Tibial nerve (tissue), 3 donors: ENCODE results near the gene BCL7A.

Experiments used
- POLR2A ChIP-seq, 2 donors: fragments of 450-650 bp; IDR thresholded peaks; one replicate each; pipeline ENCODE4 v1.6.1; 2017; ENCODE audit warnings: antibody characterized with exemption in 2 of 2, mild to moderate bottlenecking in 2 of 2, moderate library complexity in 2 of 2
- TF ChIP-seq, protein P1 (sequence below), 5 experiments: fragments of 200-600 bp in 3 of 5; fragments of 450-650 bp in 2 of 5; sonication (generic) in 3 of 5; IDR thresholded peaks; one replicate each; pipeline ENCODE4 v1.5.1; 2016 to 2019; ENCODE audit warnings: antibody characterized with exemption in 5 of 5, mild to moderate bottlenecking in 3 of 5, moderate library complexity in 2 of 5

DNA sequence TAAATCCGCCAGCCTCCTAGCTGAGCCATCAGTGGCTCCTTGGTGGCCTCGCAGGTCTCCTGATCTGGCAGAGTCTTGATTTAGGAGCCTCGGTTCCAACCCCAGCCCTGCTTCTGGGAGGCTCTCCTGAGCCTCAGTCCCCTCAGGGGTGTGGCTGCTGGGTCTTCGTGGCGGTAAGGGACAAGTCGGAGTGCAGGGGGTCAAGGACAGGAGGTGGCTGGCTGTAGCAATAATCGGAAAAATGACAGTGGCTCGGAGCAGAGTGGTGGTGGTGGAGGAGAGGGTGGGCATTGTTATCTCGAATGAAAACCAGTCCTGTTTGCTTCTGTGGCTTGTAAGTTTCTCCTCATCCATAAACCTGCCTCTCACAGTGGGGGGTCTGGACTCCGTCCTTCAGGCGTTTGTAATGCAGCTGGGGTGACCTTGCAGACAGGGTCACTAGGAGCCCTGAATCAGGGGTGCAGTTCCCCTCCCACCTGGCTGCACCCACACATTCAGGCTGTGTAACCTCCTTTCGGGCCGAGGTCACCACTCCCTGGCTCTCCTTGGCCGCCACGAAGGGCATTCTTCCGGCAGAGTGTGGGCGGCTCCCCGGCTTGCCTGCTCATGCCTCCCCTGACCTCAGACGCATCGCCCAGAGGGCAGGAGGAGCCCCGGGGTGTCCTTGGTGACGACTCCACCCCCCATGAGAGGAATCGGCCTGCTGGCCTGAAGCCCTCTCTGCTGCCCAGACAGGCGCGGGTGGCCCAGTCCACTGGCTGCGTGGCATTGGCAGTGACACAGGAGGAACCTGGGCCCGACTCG lies 8.1 kb downstream of the BCL7A start:
- TF ChIP-seq, protein P1, sequence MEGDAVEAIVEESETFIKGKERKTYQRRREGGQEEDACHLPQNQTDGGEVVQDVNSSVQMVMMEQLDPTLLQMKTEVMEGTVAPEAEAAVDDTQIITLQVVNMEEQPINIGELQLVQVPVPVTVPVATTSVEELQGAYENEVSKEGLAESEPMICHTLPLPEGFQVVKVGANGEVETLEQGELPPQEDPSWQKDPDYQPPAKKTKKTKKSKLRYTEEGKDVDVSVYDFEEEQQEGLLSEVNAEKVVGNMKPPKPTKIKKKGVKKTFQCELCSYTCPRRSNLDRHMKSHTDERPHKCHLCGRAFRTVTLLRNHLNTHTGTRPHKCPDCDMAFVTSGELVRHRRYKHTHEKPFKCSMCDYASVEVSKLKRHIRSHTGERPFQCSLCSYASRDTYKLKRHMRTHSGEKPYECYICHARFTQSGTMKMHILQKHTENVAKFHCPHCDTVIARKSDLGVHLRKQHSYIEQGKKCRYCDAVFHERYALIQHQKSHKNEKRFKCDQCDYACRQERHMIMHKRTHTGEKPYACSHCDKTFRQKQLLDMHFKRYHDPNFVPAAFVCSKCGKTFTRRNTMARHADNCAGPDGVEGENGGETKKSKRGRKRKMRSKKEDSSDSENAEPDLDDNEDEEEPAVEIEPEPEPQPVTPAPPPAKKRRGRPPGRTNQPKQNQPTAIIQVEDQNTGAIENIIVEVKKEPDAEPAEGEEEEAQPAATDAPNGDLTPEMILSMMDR (IDR thresholded peaks at IDR 0.05): no peak
- TF ChIP-seq POLR2A (IDR thresholded peaks at IDR 0.05): no peak
